IPS-NIHi7 (cell line): ENCODE data around the gene DNAJC8.

ENCODE experiments used
- DNase-seq: peaks from one replicate; pipeline ENCODE4 v3.0.0; 2012; ENCODE audit warnings: mixed read lengths; ENCODE audit errors: extremely low spot score

DNAJC8 gene, protein sequence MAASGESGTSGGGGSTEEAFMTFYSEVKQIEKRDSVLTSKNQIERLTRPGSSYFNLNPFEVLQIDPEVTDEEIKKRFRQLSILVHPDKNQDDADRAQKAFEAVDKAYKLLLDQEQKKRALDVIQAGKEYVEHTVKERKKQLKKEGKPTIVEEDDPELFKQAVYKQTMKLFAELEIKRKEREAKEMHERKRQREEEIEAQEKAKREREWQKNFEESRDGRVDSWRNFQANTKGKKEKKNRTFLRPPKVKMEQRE

DNA sequence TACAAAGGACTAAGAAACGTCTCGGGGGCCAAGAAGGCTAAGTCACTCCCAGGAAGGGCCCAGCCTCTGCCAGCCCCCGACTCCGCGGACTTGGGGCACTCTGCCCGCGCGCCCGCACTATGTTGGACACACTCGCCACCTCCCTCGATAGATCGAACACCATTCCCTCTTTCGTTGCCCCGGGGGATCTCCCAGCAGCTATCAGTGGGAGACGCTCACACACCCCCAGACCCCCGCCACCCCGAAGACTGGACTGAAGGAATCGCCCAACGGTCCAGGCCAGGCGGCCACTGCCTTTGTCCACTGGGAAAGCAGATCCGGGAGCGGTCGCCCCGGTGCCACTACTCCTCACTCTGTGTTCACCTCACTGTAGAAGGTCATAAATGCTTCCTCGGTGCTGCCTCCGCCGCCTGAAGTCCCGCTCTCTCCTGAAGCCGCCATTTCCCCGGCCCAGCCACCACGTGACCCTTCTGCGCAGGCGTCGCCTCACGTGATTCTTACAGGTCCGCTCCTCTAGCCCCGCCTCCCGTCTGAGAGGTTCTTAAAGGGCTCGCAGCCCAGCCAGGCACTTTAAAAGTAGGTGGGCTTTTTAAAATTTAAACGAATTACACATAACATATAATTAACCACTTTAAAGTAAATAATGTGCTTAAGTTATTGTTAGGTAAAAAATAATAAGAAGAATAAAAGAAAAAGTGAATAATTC, at the start of gene DNAJC8:
DNAJC8 (minus strand) TSS at position 472 of the 706 bp plus-strand sequence; CDS start at position 441, 31 bp downstream.
- peak; percentile 93 for DNase-seq

GRCh38 chr1:28281608-28282425, 49.0 kb upstream of the DNAJC8 start:
- no peak for DNase-seq

DNA sequence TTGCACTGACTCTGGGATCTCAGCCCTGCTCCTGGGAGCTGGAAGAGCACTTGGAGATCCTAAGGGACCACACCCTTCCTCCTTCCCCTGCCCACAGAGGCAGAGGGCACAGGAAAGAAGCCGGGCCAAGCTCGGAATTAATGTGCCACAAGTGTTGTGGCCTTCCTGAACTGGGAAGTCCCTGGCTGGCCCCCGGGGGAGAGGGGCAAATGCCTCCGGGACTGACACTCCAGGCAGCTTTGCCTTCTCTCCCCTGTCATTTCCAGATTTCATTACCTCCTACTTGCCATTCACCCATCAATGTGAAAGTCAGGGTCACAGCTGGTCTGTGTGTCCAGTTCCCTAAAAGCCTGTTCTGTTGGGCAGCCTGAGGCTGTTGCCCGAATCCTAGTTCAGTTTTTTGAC, 48.1 kb upstream of the DNAJC8 start:
- no peak for DNase-seq

- no peak for DNase-seq
Observed at GRCh38 chr1:28280501-28280900, 47.7 kb upstream of the DNAJC8 start.

GRCh38 chr1:28279721-28280120, 46.9 kb upstream of the DNAJC8 start:
- no peak for DNase-seq

- no peak for DNase-seq
Observed at GRCh38 chr1:28278763-28279162, 45.9 kb upstream of the DNAJC8 start.

DNA sequence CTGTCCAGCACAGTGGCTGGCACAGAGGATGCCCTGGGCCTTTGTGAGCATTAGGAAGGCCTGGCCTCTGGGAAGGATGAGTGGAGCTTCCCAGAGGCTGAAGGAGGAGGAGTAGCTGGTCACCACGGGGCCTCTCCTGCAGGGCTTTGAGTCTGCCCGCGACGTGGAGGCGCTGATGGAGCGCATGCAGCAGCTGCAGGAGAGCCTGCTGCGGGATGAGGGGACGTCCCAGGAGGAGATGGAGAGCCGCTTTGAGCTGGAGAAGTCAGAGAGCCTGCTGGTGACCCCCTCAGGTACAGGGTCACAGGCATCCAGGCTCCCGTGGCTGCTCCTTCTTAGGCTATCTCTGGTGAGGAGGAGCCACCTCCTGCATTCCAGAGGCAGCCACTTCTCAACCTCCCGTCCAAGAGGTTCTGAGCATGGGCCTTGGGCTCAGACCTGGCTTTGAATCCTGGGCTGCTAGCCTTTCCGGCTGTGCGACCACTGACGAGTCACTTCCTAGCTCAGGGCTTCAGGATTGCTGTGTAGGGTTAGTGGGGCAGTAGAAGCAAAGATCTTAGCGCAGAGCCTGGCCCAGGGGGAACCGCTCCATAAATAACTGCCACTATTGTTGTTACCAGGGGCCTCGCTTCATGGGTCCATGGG, 40.5 kb upstream of the DNAJC8 start:
- no peak for DNase-seq

DNA sequence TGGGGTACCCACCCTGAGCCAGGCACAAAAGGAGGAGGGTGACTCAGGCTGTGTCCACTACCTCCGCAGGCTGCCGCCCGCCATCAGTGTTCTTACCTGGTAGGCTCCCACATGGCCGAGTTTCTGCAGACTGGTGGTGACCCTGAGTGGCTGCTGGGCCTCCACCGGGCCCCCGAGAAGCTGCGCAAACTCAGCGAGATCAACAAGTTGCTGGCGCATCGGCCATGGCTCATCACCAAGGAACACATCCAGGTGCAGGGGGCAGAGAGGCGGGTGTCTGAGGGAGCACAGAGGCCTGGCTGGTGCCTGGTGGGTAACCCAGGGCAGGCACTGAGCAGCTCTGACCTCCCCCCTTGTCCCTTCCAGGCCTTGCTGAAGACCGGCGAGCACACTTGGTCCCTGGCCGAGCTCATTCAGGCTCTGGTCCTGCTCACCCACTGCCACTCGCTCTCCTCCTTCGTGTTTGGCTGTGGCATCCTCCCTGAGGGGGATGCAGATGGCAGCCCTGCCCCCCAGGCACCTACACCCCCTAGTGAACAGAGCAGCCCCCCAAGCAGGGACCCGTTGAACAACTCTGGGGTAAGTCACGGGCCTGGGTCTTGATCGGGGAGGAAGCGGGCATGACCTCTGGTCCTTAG, 39.5 kb upstream of the DNAJC8 start:
- no peak for DNase-seq

DNA sequence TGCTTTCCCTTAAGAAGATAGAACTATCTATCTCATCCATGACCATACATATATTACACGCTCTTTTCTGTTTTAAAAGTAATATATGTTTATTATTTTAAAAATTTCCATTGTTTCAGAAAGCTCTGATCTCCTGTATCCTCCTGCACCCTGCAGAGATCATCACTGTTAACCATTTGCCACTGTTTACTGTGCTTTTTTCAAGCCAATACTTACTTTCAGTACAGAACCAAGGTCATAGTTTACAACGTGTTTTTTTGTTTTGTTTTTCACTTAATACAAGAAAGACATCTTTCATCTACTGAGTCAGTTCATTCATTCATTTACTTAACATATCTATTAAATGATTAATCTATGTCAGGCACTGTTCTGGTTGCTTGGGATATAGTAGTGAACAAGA, 36.7 kb upstream of the DNAJC8 start:
- no peak for DNase-seq

- DNase-seq, result no peak
Observed at GRCh38 chr1:28267633-28268032, 34.8 kb upstream of the DNAJC8 start.

DNA sequence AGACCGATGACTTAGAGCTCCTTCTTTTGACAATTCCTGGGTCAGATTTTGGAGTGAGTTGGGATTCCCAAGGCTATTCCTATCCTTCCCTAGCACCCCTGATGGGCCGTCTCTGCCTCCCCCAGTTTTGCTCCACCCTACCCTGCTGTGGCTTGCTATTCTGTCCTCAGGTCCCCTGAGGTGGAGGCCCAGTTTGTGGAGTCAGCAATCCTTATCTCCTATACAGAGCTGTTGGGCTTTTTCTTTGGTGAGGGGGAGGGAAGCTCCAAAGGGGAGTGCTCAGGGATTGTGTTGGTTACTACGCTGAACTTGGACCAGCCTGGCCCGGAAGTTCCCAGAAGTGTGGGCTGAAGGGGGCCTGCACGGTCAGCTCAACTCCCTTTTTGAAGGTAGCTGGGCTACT, 34.1 kb upstream of the DNAJC8 start:
- DNase-seq, result no peak

- no peak for DNase-seq
Observed at GRCh38 chr1:28265577-28265976, 32.7 kb upstream of the DNAJC8 start.

DNA sequence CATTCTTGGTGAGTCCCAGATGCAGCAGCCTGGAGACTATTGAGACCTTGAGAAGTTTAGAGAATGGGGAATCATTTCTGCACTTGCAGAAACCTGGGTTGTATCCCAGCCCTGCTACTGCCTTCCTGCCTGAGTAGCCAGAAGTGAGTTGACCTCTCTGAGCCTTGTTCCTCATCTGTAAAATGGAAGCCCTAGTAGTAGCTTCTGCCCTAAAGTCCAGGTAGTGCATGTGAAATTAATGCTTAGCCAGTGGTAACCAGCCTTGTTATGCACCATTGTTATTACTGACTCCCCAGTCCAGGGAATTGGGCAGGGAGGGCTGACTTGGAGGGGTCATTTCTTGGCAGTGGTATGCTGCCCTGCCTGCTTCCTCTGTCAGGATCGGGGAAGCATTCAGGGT, 32.1 kb upstream of the DNAJC8 start:
- no peak for DNase-seq

DNA sequence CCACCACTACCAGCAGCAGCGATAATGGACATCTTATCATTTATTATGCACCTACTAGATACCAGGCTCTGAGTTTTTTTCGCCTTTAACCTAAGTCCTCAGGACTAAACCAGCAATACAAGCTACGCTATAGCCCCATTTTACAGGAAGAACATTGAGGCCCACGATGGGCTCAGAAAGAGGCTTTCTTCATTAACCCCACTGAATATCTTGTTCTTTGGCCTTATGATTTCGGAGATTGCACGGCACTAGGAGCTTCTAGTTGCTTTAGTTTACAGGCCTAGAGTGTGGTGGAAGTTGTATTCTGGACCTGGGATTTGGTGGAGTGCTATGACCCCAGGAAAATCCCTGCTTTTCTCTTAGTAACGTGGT, 28.0 kb upstream of the DNAJC8 start:
- no peak for DNase-seq

GRCh38 chr1:28259934-28260802, 27.3 kb upstream of the DNAJC8 start:
- DNase-seq, result peak; percentile 80

GRCh38 chr1:28259252-28259933, 26.6 kb upstream of the DNAJC8 start, which contains the start of gene SESN2:
TSS of gene SESN2 (plus strand) at chr1:28259518. CDS start at chr1:28259848, 330 bp downstream.
- DNase-seq, result peak; percentile 98

GRCh38 chr1:28258628-28259251, 25.9 kb upstream of the DNAJC8 start:
- no peak for DNase-seq

DNA sequence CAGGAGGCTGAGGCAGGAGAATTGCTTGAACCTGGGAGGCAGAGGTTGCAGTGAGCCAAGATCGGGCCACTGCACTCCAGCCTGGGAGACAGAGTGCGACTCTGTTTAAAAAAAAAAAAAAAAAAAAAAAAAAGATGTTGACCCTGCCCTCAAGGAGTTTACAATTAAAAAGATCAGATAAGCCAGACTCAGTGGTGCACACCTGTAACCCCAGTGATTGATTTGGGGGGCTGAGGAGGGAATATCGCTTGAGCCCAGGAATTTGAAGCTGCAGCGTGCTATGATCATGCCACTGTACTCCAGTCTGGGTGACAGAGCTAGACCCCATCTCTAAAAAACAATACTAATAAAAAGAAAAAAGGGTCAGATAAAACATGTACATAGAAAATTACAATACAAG, 24.9 kb upstream of the DNAJC8 start:
- DNase-seq, result no peak

DNA sequence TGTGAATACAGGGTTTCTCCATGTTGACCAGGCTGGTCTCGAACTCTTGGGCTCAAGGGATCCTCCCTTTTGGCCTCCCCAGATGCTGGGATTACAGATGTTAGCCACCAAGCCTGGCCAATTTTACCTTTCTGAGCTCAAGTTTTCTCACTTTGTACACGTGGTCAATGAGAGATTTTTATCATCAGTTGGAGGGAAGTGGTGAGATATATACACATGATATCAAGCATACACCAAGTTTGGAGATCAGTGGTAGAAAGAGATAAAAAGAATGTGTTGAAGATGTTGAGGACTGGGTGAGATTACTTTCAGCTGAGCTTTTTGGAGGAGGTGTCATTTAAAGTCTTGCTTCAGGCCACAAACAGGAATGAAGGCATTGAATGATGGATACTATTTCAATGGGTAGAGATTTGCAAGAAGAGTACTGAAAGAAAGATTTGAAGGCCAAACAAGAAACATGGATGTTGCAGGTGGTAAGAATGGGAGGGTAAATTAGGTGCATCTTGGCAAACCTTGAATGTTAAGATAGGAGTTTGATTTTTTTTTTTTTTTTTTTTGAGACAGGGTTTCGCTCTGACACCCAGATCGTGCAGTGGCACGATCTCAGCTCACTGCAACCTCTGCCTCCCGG, 23.5 kb upstream of the DNAJC8 start:
- DNase-seq, result no peak
